Neural cell (in vitro differentiated cells): ENCODE data around the gene CUL2. TPM values are rescaled to one million over a fixed set of nuclear protein-coding genes. Genes with fewer than 3 reads are reported as not detected.

Source experiments
- H2AFZ ChIP-seq: fragments of 200-600, 300-800 bp; sonication (generic), shearing (Covaris generic); 2 replicates; pipeline ENCODE4 v1.6.0; 2014; ENCODE audit warnings: low read depth, mild to moderate bottlenecking, antibody characterized with exemption, low read length, moderate library complexity
- H3F3A ChIP-seq: fragments of 200-600 bp; shearing (Covaris generic); 2 replicates; pipeline ENCODE4 v1.6.1; 2016; ENCODE audit warnings: mild to moderate bottlenecking, moderate library complexity, mixed read lengths, antibody characterized with exemption, low read length; ENCODE audit not compliant: insufficient read depth, poor library complexity, severe bottlenecking
- H3K27ac ChIP-seq: fragments of 200-600, 300-800 bp; sonication (generic), shearing (Covaris generic); 2 replicates; pipeline ENCODE4 v1.5.1; 2014; ENCODE audit warnings: mild to moderate bottlenecking, low read length, moderate library complexity
- H3K27me3 ChIP-seq: fragments of 300-800, 200-600 bp; sonication (generic), shearing (Covaris generic); 2 replicates; pipeline ENCODE4 v1.6.0; 2014; ENCODE audit warnings: mild to moderate bottlenecking, low read depth, low read length, moderate library complexity; ENCODE audit not compliant: insufficient read depth
- H3K36me3 ChIP-seq: fragments of 300-800, 200-600 bp; sonication (generic), shearing (Covaris generic); 2 replicates; pipeline ENCODE4 v1.5.1; 2014; ENCODE audit warnings: mild to moderate bottlenecking, antibody characterized with exemption, low read length, moderate library complexity; ENCODE audit not compliant: insufficient read depth
- H3K4me2 ChIP-seq: fragments of 300-800, 200-600 bp; sonication (generic), shearing (Covaris generic); 2 replicates; pipeline ENCODE4 v1.6.0; 2014; ENCODE audit warnings: mild to moderate bottlenecking, low read length
- H3K4me3 ChIP-seq: fragments of 300-800, 200-600 bp; sonication (generic), shearing (Covaris generic); 2 replicates; pipeline ENCODE4 v1.5.1; 2014; ENCODE audit warnings: mild to moderate bottlenecking, low read length, moderate library complexity
- H3K79me2 ChIP-seq: fragments of 200-600 bp; shearing (Covaris generic); replicated peaks from 2 replicates; pipeline ENCODE4 v1.6.0; 2014; ENCODE audit warnings: mild to moderate bottlenecking, low read length, moderate library complexity; ENCODE audit not compliant: insufficient read depth
- H3K9ac ChIP-seq: fragments of 300-800, 200-600 bp; sonication (generic), shearing (Covaris generic); 2 replicates; pipeline ENCODE4 v1.6.1; 2016; ENCODE audit warnings: mild to moderate bottlenecking, low read length, mixed read lengths
- H3K9me2 ChIP-seq: fragments of 200-600 bp; shearing (Covaris generic); 2 replicates; pipeline ENCODE4 v1.6.1; 2016; ENCODE audit warnings: mild to moderate bottlenecking, low read length, mixed read lengths; ENCODE audit not compliant: insufficient read depth
- H3K9me3 ChIP-seq: fragments of 200-600, 300-800 bp; sonication (generic), shearing (Covaris generic); 2 replicates; pipeline ENCODE4 v1.6.1; 2016; ENCODE audit warnings: mild to moderate bottlenecking, mixed run types, low read length, moderate library complexity, mixed read lengths
- H4K20me1 ChIP-seq: fragments of 200-600 bp; shearing (Covaris generic); 2 replicates; pipeline ENCODE4 v1.6.1; 2016; ENCODE audit warnings: mild to moderate bottlenecking, mixed run types; ENCODE audit not compliant: insufficient read depth
- CTCF ChIP-seq: fragments of 450-650 bp; IDR thresholded peaks from 2 replicates; pipeline ENCODE4 v1.5.1; 2014; ENCODE audit warnings: antibody characterized with exemption, mild to moderate bottlenecking, moderate library complexity; ENCODE audit not compliant: poor library complexity, severe bottlenecking
- EP300 ChIP-seq: fragments of 450-650 bp; conservative IDR thresholded peaks from 2 replicates; pipeline ENCODE4 v1.6.1; 2014; ENCODE audit warnings: antibody characterized with exemption, mild to moderate bottlenecking, moderate library complexity; ENCODE audit not compliant: poor library complexity, severe bottlenecking
- EZH2 ChIP-seq: fragments of 200-600, 300-800 bp; shearing (Covaris generic), sonication (generic); IDR thresholded peaks from 2 replicates; pipeline ENCODE4 v1.6.1; 2014; ENCODE audit warnings: antibody characterized with exemption, low read length, borderline replicate concordance, mild to moderate bottlenecking; ENCODE audit not compliant: insufficient read depth, poor library complexity, severe bottlenecking
- MXI1 ChIP-seq: fragments of 450-650 bp; conservative IDR thresholded peaks from 2 replicates; pipeline ENCODE4 v1.6.1; 2014; ENCODE audit warnings: antibody characterized with exemption, mild to moderate bottlenecking; ENCODE audit not compliant: poor library complexity, severe bottlenecking
- POLR2AphosphoS5 ChIP-seq: IDR thresholded peaks from 2 replicates; pipeline ENCODE4 v1.6.1; 2012
- RAD21 ChIP-seq: fragments of 450-650 bp; conservative IDR thresholded peaks from 2 replicates; pipeline ENCODE4 v1.6.1; 2014; ENCODE audit warnings: antibody characterized with exemption, mild to moderate bottlenecking, moderate library complexity
- SMC3 ChIP-seq: fragments of 450-650 bp; conservative IDR thresholded peaks from 2 replicates; pipeline ENCODE4 v1.6.1; 2014; ENCODE audit warnings: antibody characterized with exemption, mild to moderate bottlenecking, moderate library complexity; ENCODE audit not compliant: poor library complexity
- TAF1 ChIP-seq: IDR thresholded peaks from 2 replicates; pipeline ENCODE4 v1.6.1; 2012; ENCODE audit warnings: low read depth
- polyA minus RNA-seq: library from RNA; depleted of rRNA, polyadenylated mRNA; stranded (reverse); fragments of >200 nt; gene quantifications from 2 replicates; pipeline ENCODE4 v1.2.3, GENCODE V29; 2014
- polyA plus RNA-seq: library from polyadenylated mRNA; depleted of rRNA; stranded (reverse); fragments of >200 nt; gene quantifications from 2 replicates; pipeline ENCODE4 v1.2.3, GENCODE V29; 2014
- TF ChIP-seq, protein P1 (sequence below): IDR thresholded peaks from 2 replicates; pipeline ENCODE4 v1.6.1; 2012; ENCODE audit warnings: borderline replicate concordance

Gene CUL2
- 40.5 and 51.9 TPM in 2 replicates for polyA plus RNA-seq
- 70.4 and 74.0 TPM in 2 replicates for polyA minus RNA-seq

GRCh38 chr10:35090162-35090954, at the start of gene CUL2:
TSS of gene CUL2 (minus strand) at chr10:35090341. CDS start at chr10:35071317, 19,024 bp downstream.
- H2AFZ ChIP-seq: peak within 1 kb of the TSS; percentile 79

GRCh38 chr10:35136263-35136815, 46.2 kb upstream of the CUL2 start:
- Histone ChIP-seq H3K4me3 (no peak overlapping the region), H4K20me1 (no peaks in the 10 kb centered on the region), H3K4me2 (no peak overlapping the region), H3K79me2 (no peaks in the 10 kb centered on the region), H3K9me3 (no peaks in the 10 kb centered on the region), H3K36me3 (no peaks in the 10 kb centered on the region), H3K27ac (no peak overlapping the region), H3F3A (no peaks in the 10 kb centered on the region), H3K9me2 (no peaks in the 10 kb centered on the region), H3K27me3 (no peaks in the 10 kb centered on the region), H3K9ac (no peak overlapping the region), H2AFZ (no peak overlapping the region)
- TF ChIP-seq EP300 (no peak), POLR2AphosphoS5 (no peak), TAF1 (no peak), RAD21 (no peak), CTCF (no peak), MXI1 (no peak)
- TF ChIP-seq, protein P1, sequence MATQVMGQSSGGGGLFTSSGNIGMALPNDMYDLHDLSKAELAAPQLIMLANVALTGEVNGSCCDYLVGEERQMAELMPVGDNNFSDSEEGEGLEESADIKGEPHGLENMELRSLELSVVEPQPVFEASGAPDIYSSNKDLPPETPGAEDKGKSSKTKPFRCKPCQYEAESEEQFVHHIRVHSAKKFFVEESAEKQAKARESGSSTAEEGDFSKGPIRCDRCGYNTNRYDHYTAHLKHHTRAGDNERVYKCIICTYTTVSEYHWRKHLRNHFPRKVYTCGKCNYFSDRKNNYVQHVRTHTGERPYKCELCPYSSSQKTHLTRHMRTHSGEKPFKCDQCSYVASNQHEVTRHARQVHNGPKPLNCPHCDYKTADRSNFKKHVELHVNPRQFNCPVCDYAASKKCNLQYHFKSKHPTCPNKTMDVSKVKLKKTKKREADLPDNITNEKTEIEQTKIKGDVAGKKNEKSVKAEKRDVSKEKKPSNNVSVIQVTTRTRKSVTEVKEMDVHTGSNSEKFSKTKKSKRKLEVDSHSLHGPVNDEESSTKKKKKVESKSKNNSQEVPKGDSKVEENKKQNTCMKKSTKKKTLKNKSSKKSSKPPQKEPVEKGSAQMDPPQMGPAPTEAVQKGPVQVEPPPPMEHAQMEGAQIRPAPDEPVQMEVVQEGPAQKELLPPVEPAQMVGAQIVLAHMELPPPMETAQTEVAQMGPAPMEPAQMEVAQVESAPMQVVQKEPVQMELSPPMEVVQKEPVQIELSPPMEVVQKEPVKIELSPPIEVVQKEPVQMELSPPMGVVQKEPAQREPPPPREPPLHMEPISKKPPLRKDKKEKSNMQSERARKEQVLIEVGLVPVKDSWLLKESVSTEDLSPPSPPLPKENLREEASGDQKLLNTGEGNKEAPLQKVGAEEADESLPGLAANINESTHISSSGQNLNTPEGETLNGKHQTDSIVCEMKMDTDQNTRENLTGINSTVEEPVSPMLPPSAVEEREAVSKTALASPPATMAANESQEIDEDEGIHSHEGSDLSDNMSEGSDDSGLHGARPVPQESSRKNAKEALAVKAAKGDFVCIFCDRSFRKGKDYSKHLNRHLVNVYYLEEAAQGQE: no peak

More at GRCh38 chr10:35090162-35090954, at the start of gene CUL2:
- Histone ChIP-seq H3K27me3 (no peaks in the 10 kb centered on the region), H3K79me2 (peaks cover 41% of the 10 kb centered on the region), H3K9me3 (no peaks in the 10 kb centered on the region), H4K20me1 (no peaks in the 10 kb centered on the region), H3K4me3 (peak within 1 kb of the TSS; percentile 91), H3F3A (no peaks in the 10 kb centered on the region), H3K9ac (peak within 1 kb of the TSS; percentile 93), H3K9me2 (no peaks in the 10 kb centered on the region), H3K27ac (peak within 1 kb of the TSS; percentile 93), H3K36me3 (no peaks in the 10 kb centered on the region), H3K4me2 (peak within 1 kb of the TSS; percentile 71)
- TF ChIP-seq MXI1: peak; percentile 62
- peak; percentile 91 for TF ChIP-seq POLR2AphosphoS5
- TF ChIP-seq TAF1: no peak
- no peak for TF ChIP-seq RAD21
- TF ChIP-seq SMC3: no peak
- TF ChIP-seq CTCF: peak; percentile 26
- TF ChIP-seq, protein P1: no peak
- TF ChIP-seq EZH2: no peak
- peak; percentile 62 for TF ChIP-seq EP300
